ENCODE data around the gene EN1. TPM values are rescaled to one million over a fixed set of nuclear protein-coding genes. Genes with fewer than 3 reads are reported as not detected.

Gene EN1
- total RNA-seq, 4 donors from 2014 or later: not detected

DNA sequence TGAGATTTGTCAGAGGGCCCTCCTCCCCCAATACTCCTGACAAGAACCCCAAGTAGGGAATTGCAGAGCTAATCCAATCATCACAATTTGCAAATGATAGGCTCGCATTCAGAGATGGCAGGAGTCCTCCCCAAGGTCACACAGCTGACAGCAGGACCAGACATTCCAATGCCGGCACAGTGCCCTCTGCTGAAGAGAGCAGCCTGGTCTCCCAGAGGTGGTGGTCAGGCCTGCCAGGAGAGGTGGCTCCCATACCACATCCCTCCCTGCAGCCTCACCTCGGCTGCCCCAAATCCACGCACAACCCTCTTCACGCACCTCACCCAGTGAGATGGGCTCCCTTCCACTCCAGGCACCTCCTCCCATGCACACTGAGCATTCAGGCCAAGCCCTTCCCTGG is 25.4 kb downstream of the EN1 start:
- no peaks in the 10 kb centered on the region for H3K4me1 ChIP-seq
- H3K36me3 ChIP-seq: no peaks in the 10 kb centered on the region
- intact Hi-C loops (cut with DNase I; ENCODE audit: low total_unique reads): no loop called here
- DNase-seq: no peak
- H3K27me3 ChIP-seq: peaks cover 0 to 10% of the 10 kb centered on the region in 2 donors
- no peak overlapping the region for H3K27ac ChIP-seq
- H3K4me3 ChIP-seq: no peak overlapping the region
- TF ChIP-seq, protein P1, sequence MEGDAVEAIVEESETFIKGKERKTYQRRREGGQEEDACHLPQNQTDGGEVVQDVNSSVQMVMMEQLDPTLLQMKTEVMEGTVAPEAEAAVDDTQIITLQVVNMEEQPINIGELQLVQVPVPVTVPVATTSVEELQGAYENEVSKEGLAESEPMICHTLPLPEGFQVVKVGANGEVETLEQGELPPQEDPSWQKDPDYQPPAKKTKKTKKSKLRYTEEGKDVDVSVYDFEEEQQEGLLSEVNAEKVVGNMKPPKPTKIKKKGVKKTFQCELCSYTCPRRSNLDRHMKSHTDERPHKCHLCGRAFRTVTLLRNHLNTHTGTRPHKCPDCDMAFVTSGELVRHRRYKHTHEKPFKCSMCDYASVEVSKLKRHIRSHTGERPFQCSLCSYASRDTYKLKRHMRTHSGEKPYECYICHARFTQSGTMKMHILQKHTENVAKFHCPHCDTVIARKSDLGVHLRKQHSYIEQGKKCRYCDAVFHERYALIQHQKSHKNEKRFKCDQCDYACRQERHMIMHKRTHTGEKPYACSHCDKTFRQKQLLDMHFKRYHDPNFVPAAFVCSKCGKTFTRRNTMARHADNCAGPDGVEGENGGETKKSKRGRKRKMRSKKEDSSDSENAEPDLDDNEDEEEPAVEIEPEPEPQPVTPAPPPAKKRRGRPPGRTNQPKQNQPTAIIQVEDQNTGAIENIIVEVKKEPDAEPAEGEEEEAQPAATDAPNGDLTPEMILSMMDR (IDR thresholded peaks at IDR 0.05): no peak
- TF ChIP-seq POLR2A (IDR thresholded peaks at IDR 0.05): no peak
- no peaks in the 10 kb centered on the region for H3K9me3 ChIP-seq

DNA sequence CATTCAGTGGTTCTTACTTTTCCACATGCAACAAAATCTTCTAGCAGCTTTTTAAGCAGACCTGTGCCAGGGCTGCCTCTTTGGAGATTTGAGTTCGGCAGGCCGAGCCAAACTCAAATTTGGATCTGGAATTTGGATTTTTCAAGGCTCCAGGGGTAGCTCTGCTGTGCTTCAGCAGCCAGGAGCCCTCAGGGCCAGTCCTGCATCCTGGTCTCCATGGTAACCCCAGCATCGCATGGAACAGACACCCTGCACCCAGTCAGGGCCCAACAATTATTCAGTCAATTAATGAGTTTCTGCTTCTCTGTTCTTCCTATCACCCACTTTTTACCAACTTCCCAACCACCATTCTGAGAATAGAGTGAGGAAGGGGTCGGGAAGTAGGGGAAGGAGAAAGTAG is 30.0 kb downstream of the EN1 start:
- H3K36me3 ChIP-seq: no peaks in the 10 kb centered on the region
- no peak for TF ChIP-seq POLR2A (IDR thresholded peaks at IDR 0.05)
- TF ChIP-seq, protein P1 (IDR thresholded peaks at IDR 0.05): no peak
- intact Hi-C loops (cut with DNase I; ENCODE audit: low total_unique reads): no loop called here
- H3K4me3 ChIP-seq: no peak overlapping the region
- H3K9me3 ChIP-seq: no peaks in the 10 kb centered on the region
- no peak overlapping the region for H3K27ac ChIP-seq
- no peak for DNase-seq
- H3K27me3 ChIP-seq: no peaks in the 10 kb centered on the region
- H3K4me1 ChIP-seq: no peaks in the 10 kb centered on the region

- no peak for DNase-seq
- Histone ChIP-seq H3K27ac (no peak overlapping the region), H3K36me3 (no peaks in the 10 kb centered on the region), H3K27me3 (no peaks in the 10 kb centered on the region), H3K9me3 (no peaks in the 10 kb centered on the region), H3K4me3 (no peak overlapping the region), H3K4me1 (no peaks in the 10 kb centered on the region)
- intact Hi-C loops (cut with DNase I; ENCODE audit: low total_unique reads): no loop called here
- TF ChIP-seq, protein P1 (IDR thresholded peaks at IDR 0.05): no peak
- TF ChIP-seq POLR2A (IDR thresholded peaks at IDR 0.05): no peak
Measured at GRCh38 chr2:118816669-118817068, 30.8 kb downstream of the EN1 start.

- intact Hi-C loops (cut with DNase I; ENCODE audit: low total_unique reads): no loop called here
- no peaks in the 10 kb centered on the region for H3K4me1 ChIP-seq
- TF ChIP-seq POLR2A (IDR thresholded peaks at IDR 0.05): no peak
- no peaks in the 10 kb centered on the region for H3K36me3 ChIP-seq
- no peak overlapping the region for H3K4me3 ChIP-seq
- no peak for DNase-seq
- H3K27me3 ChIP-seq: no peaks in the 10 kb centered on the region
- no peak overlapping the region for H3K27ac ChIP-seq
- no peaks in the 10 kb centered on the region for H3K9me3 ChIP-seq
Measured at GRCh38 chr2:118815731-118816130, 31.7 kb downstream of the EN1 start.

DNA sequence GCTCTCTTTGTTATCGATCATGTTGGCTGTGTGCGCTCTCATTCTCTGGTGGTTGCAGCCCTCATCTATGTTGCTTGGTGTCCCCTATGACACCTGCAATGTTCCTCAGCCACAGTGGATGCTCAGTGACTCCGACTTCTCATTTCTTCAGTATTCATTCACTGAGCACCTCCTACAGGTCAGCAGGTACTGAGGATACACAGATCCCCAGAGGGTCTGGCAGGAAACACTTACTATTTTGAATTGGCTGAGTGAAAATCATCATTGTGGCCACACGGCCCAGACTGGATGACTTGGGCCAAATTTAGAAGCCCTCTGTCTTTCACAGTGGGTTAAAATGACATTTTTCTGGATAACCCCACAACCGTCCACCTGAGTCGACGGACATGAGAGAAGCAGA is 32.1 kb downstream of the EN1 start:
- no peaks in the 10 kb centered on the region for H3K27me3 ChIP-seq
- H3K9me3 ChIP-seq: no peaks in the 10 kb centered on the region
- TF ChIP-seq, protein P1 (IDR thresholded peaks at IDR 0.05): no peak
- TF ChIP-seq POLR2A (IDR thresholded peaks at IDR 0.05): no peak
- H3K36me3 ChIP-seq: no peaks in the 10 kb centered on the region
- no peak overlapping the region for H3K4me3 ChIP-seq
- H3K4me1 ChIP-seq: no peaks in the 10 kb centered on the region
- DNase-seq: no peak
- intact Hi-C loops (cut with DNase I; ENCODE audit: low total_unique reads): no loop called here
- H3K27ac ChIP-seq: no peak overlapping the region

GRCh38 chr2:118814368-118814767 is 33.1 kb downstream of the EN1 start:
- no peaks in the 10 kb centered on the region for H3K27me3 ChIP-seq

More at GRCh38 chr2:118814368-118814767, 33.1 kb downstream of the EN1 start:
- Histone ChIP-seq H3K4me3 (no peak overlapping the region), H3K4me1 (no peaks in the 10 kb centered on the region), H3K36me3 (no peaks in the 10 kb centered on the region), H3K9me3 (no peaks in the 10 kb centered on the region), H3K27ac (no peak overlapping the region)
- TF ChIP-seq, protein P1 (IDR thresholded peaks at IDR 0.05): no peak
- TF ChIP-seq POLR2A (IDR thresholded peaks at IDR 0.05): no peak
- intact Hi-C loops (cut with DNase I; ENCODE audit: low total_unique reads): no loop called here
- DNase-seq: no peak
